Effector CD4-positive, alpha-beta T cell (primary cell): Measurements from ENCODE around the gene YPEL2.

Experiments
- DNase-seq: peaks from one replicate; pipeline ENCODE4 v3.0.0-alpha.2; 2020

The YPEL2 gene

DNA sequence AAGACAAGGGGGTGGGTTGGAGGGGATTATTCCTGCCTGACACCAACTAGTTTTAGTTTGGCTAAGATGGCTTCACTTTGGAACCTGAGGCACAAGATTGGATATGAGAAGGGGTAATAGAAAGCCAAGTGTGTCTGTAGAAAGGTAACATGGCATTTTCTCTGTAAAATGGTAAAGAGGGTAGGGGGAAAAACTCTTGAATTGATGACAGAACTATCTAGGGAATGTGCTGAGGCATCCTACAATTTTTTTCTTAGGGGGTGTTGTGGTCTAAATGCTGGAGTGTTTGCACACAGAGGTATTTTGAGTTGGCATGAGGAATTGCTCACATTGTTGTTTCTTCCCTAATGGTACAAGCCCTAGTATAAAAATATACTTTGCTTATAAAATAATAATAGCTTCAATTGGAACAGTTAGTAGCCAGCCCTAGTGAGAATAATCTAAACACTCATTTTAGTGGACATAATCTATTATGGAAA is 25.8 kb downstream of the YPEL2 start:
- no peak for DNase-seq

- DNase-seq = no peak
These were observed 26.5 kb downstream of the YPEL2 start for GRCh38 chr17:59357929-59358328.

- peak; percentile 7 for DNase-seq
These were observed 29.9 kb downstream of the YPEL2 start for GRCh38 chr17:59361386-59361785.

DNA sequence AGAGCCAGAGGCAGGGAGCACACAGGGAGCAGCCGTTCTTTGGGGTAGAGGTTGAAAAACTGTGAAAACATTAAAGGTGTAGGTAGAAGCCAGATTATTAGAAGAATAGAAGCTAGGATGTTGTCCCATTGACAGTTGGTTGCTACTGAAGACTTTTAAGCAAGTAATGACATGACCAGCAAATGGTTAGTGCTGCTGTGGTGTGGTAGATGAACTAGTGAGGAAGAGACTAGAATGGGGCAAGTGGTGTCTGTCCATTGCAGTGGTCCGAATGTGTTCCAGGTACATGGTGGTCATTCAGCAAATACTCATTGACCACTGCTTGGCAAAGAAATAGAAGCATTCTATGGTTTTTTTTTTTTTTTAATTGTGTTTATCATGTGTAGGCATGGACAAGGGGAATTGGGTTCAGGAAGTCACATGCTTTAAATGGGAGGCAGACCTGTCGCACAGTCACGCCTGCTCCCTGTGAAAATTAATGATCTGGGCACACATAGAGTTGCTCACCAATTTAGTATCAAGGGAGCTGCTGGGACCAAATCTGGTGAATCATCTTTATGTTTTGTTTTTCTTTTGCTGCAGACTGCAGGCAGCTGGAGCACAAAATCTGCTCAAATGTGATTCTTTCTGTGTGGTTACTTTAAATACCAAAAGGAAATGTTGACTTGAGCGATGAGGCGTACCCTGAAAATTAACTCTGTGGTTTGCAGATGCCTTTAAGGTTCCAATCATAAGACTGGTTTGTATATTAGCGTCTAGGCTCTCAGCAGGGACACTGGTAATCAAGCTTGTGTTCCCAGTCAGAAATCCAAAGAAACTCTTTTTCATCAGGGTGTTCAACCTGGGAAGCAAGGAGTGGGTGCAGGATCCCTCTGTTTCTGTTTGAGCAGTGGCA is 30.7 kb downstream of the YPEL2 start:
- DNase-seq = peak; percentile 22

- no peak for DNase-seq
These were observed 31.4 kb downstream of the YPEL2 start for GRCh38 chr17:59362811-59363205.

GRCh38 chr17:59365383-59365981 is 34.0 kb downstream of the YPEL2 start:
- DNase-seq = peak; percentile 14

- DNase-seq = no peak
These were observed 34.7 kb downstream of the YPEL2 start for GRCh38 chr17:59366040-59366757.

GRCh38 chr17:59366773-59367656 is 35.6 kb downstream of the YPEL2 start:
- no peak for DNase-seq

GRCh38 chr17:59367657-59368045 is 36.2 kb downstream of the YPEL2 start:
- no peak for DNase-seq

DNA sequence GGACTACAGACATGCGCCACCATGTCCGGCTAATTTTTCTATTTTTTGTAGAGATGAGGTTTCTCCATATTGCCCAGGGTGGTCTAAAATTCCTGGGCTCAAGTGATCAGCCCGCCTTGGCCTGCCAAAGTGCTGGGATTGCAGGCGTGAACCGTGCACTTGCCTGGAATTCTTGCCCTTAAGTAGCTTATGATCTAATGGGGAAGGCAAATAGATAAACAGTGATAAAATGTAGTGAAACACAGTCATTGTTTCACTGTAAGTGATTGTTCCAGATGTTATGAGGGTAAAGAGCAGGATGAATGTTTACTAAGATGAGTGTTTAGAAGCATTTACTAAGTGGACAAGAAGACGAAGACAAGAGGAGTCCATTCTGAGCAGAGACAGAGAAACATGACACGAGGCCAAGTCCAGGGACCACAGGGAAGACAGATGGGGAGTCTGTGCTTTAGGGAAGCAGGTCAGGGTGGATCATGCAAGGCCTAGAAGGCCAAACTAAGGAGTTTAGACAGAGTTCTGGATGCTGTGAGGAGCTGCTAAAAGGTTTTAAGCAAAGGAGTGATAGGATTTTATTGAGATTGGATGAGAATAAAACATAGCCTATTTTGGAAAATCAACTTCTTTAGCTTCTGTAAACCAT is 36.9 kb downstream of the YPEL2 start:
- no peak for DNase-seq

- DNase-seq = no peak
These were observed 37.8 kb downstream of the YPEL2 start for GRCh38 chr17:59369031-59369975.

DNA sequence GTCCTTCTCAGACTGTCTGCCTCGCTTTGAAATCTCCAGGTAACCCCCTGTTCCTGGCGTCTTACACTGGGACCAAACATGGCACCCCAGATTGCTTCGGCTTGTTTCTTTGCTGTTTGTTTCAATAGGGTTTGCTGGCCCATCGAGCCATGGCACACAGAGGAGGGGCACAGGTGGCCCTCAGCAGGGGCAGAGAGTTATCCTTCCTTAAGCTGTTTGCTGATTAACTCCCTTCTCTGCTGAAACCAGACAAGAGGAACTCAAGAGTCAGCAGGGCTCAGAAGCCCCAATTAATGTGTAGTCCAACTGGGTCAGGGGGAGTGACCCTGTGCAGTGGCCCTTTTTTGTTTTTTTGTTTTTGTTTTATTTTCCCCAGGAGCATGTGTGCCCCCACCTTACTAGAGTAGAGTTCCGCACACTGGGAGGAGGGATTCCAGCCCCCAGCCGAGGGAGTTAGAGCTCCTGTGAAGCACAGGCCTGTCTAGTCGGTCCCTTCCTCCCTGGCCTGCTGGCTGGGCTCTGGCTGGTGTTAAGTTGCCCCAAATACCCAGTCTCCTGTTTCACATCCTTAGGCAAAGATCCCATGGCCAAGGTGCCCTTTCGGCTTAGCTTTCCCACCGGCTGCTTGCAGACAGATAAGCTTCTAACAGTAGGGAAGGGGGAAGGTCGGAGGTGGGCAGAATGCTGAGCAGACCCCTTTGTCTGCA is 39.3 kb downstream of the YPEL2 start:
- no peak for DNase-seq

- DNase-seq = no peak
These were observed 40.1 kb downstream of the YPEL2 start for GRCh38 chr17:59371416-59372100.

DNA sequence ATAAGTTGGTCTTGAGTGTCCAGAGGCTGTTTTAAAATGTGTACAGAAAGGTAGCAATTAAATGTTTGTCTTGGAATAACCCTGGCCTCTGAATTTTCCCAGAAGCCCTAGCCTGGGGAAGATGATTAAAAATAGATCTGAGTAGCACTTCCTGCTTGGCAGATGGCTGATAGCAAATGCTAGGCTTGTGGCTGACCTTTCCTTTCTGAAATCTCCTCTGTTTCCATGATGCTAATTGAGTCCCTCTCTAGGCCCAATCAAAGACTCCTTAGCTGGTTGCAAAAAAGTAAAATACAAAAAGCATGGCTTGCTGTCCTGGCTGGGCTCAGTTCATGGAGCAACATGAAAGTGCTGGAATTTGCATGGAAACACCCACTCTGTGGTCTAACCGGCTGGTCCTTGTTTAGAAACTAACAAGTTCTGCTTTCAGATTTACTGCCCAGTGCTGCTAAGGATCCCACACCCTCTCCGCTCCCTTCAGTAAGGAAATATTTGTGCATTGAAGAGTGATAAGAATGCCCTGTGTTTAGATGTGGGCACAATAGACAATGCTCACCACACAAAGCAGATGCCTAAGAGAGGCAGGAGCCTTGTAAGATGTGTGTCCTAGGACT is 40.8 kb downstream of the YPEL2 start:
- no peak for DNase-seq

- no peak for DNase-seq
These were observed 42.5 kb downstream of the YPEL2 start for GRCh38 chr17:59373882-59374495.

GRCh38 chr17:59374612-59375011 is 43.2 kb downstream of the YPEL2 start:
- no peak for DNase-seq

- DNase-seq = no peak
These were observed 44.4 kb downstream of the YPEL2 start for GRCh38 chr17:59375857-59376256.

DNA sequence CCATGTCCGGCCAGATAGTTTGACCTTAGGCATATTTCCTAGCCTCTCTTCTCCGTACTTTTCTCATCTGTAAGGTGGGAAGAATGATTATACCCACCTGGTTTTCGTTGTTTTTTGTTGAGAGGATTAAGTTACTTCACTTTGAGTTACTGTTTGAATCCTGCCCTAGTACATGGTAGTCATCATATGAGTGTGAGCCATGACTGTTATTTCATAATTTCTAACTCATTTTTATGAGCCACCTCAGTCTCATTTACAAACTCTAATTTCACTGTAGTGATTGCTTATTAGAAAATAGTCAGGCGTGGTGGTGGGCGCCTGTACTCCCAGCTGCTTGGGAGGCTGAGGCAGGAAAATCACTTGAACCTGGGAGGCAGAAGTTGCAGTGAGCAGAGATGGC is 45.1 kb downstream of the YPEL2 start:
- DNase-seq = no peak

DNA sequence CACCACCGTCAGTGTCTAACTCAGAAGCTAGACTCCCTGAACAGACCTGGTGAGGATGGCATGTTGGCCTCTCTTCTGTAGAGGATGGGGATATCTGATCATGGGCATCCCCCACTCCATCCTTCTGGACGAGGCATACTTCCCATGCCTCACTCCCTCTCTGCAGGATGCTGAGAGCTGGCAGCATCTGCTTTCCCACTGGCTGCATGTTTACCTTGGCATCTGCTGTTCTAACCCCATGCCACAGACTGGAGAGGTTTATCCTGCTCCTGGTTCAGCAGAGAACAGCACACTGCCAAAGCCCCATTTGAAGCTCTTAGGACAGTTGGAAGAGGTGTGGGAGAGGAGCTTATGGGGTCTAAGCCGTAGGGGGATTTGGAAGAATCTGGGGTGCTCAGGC is 46.0 kb downstream of the YPEL2 start:
- no peak for DNase-seq
